K562 (cell line): ENCODE data around the gene SRBD1.

Source experiments
- E2F6 ChIP-seq, 2 experiments: IDR thresholded peaks; 2 replicates each; pipeline ENCODE4 v1.6.1; 2011; ENCODE audit warnings: borderline replicate concordance in 1 of 2, control low read depth in 1 of 2, low read depth in 1 of 2, low read length in 1 of 2, mild to moderate bottlenecking in 1 of 2, mixed read lengths in 1 of 2, moderate library complexity in 1 of 2; ENCODE audit not compliant: insufficient read depth in 1 of 2, insufficient read length in 1 of 2, poor library complexity in 1 of 2, severe bottlenecking in 1 of 2; ENCODE audit errors: extremely low read depth in 1 of 2
- MYBL2 ChIP-seq, 2 experiments: fragments of 450-650 bp in 1 of 2; sonication (generic) in 1 of 2; formaldehyde crosslinking in 1 of 2; IDR thresholded peaks; 2 replicates each; pipeline versions ENCODE4 v1.6.1 to v1.8.1; 2017 to 2022; ENCODE audit warnings: borderline replicate concordance in 1 of 2, inconsistent platforms in 1 of 2, low read depth in 1 of 2, mild to moderate bottlenecking in 1 of 2, missing genetic modification reagents in 1 of 2, moderate library complexity in 1 of 2
- SIX5 ChIP-seq, 2 experiments: IDR thresholded peaks; 2 replicates each; pipeline ENCODE4 v1.6.1; 2011; ENCODE audit warnings: low read length in 2 of 2, borderline replicate concordance in 1 of 2, low read depth in 1 of 2, mild to moderate bottlenecking in 1 of 2, moderate library complexity in 1 of 2; ENCODE audit not compliant: insufficient read depth in 1 of 2
- UBTF ChIP-seq, 2 experiments: IDR thresholded peaks; 2 replicates each; pipeline ENCODE4 v1.6.1; 2012; ENCODE audit warnings: improper control_type of control experiment in 2 of 2, low read depth in 2 of 2, low read length in 2 of 2, borderline replicate concordance in 1 of 2

GRCh38 chr2:45445037-45445436, 166.0 kb downstream of the SRBD1 start:
- TF ChIP-seq MYBL2 (IDR thresholded peaks at IDR 0.05; ENCODE audit: low read depth) (no peak), MYBL2 (CRISPR knock-in tag; IDR thresholded peaks at IDR 0.05; ENCODE audit: borderline replicate concordance) (no peak), SIX5 (IDR thresholded peaks at IDR 0.05; ENCODE audit: borderline replicate concordance in 1 of 2, insufficient read depth in 1 of 2, low read depth in 1 of 2, low read length in 2 of 2) (no peak), E2F6 (IDR thresholded peaks at IDR 0.05; ENCODE audit: borderline replicate concordance in 1 of 2, extremely low read depth in 1 of 2, insufficient read depth in 1 of 2, insufficient read length in 1 of 2, low read depth in 1 of 2, low read length in 1 of 2, poor library complexity in 1 of 2, severe bottlenecking in 1 of 2) (no peak), UBTF (IDR thresholded peaks at IDR 0.05; ENCODE audit: borderline replicate concordance in 1 of 2, low read depth in 2 of 2, low read length in 2 of 2) (no peak)
